ENCODE measurements around the gene USP9X.

DNA sequence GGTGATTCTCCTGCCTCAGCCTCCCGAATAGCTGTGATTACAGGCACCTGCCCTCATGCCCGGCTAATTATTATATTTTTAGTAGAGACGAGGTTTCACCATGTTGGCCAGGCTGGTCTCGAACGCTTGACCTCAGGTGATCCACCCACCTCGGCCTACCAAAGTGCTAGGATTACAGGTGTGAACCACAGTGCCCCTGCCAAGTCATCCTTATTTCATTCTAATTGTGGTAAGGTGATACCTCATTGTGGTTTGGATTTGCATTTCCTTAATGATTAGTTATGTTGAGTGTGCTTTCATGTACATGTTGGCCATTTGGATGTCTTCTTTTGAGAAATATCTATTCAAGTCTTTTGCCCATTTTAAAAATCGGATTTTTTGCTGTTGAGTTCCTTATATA is 93.0 kb downstream of the USP9X start:
- TF ChIP-seq, protein P1, sequence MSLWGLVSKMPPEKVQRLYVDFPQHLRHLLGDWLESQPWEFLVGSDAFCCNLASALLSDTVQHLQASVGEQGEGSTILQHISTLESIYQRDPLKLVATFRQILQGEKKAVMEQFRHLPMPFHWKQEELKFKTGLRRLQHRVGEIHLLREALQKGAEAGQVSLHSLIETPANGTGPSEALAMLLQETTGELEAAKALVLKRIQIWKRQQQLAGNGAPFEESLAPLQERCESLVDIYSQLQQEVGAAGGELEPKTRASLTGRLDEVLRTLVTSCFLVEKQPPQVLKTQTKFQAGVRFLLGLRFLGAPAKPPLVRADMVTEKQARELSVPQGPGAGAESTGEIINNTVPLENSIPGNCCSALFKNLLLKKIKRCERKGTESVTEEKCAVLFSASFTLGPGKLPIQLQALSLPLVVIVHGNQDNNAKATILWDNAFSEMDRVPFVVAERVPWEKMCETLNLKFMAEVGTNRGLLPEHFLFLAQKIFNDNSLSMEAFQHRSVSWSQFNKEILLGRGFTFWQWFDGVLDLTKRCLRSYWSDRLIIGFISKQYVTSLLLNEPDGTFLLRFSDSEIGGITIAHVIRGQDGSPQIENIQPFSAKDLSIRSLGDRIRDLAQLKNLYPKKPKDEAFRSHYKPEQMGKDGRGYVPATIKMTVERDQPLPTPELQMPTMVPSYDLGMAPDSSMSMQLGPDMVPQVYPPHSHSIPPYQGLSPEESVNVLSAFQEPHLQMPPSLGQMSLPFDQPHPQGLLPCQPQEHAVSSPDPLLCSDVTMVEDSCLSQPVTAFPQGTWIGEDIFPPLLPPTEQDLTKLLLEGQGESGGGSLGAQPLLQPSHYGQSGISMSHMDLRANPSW (CRISPR knock-in tag; conservative IDR thresholded peaks at IDR 0.05; ENCODE audit: low read depth) = no peak
- no peak for TF ChIP-seq CREM (CRISPR knock-in tag; IDR thresholded peaks at IDR 0.05)
- no peak for TF ChIP-seq E2F4 (CRISPR knock-in tag; IDR thresholded peaks at IDR 0.05; ENCODE audit: borderline replicate concordance, low read depth)
- TF ChIP-seq CTCF (IDR thresholded peaks at IDR 0.05) = no peak
- TF ChIP-seq, protein P2, sequence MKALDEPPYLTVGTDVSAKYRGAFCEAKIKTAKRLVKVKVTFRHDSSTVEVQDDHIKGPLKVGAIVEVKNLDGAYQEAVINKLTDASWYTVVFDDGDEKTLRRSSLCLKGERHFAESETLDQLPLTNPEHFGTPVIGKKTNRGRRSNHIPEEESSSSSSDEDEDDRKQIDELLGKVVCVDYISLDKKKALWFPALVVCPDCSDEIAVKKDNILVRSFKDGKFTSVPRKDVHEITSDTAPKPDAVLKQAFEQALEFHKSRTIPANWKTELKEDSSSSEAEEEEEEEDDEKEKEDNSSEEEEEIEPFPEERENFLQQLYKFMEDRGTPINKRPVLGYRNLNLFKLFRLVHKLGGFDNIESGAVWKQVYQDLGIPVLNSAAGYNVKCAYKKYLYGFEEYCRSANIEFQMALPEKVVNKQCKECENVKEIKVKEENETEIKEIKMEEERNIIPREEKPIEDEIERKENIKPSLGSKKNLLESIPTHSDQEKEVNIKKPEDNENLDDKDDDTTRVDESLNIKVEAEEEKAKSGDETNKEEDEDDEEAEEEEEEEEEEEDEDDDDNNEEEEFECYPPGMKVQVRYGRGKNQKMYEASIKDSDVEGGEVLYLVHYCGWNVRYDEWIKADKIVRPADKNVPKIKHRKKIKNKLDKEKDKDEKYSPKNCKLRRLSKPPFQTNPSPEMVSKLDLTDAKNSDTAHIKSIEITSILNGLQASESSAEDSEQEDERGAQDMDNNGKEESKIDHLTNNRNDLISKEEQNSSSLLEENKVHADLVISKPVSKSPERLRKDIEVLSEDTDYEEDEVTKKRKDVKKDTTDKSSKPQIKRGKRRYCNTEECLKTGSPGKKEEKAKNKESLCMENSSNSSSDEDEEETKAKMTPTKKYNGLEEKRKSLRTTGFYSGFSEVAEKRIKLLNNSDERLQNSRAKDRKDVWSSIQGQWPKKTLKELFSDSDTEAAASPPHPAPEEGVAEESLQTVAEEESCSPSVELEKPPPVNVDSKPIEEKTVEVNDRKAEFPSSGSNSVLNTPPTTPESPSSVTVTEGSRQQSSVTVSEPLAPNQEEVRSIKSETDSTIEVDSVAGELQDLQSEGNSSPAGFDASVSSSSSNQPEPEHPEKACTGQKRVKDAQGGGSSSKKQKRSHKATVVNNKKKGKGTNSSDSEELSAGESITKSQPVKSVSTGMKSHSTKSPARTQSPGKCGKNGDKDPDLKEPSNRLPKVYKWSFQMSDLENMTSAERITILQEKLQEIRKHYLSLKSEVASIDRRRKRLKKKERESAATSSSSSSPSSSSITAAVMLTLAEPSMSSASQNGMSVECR (CRISPR knock-in tag; IDR thresholded peaks at IDR 0.05; ENCODE audit: borderline replicate concordance) = no peak
- TF ChIP-seq ATF3 (CRISPR knock-in tag; conservative IDR thresholded peaks at IDR 0.05) = no peak
- no peak for TF ChIP-seq SMAD3 (CRISPR knock-in tag; IDR thresholded peaks at IDR 0.05; ENCODE audit: borderline replicate concordance)
- TF ChIP-seq ESRRA (CRISPR knock-in tag; IDR thresholded peaks at IDR 0.05; ENCODE audit: borderline replicate concordance) = no peak
- TF ChIP-seq E2F5 (CRISPR knock-in tag; IDR thresholded peaks at IDR 0.05) = no peak
- TF ChIP-seq, protein P3, sequence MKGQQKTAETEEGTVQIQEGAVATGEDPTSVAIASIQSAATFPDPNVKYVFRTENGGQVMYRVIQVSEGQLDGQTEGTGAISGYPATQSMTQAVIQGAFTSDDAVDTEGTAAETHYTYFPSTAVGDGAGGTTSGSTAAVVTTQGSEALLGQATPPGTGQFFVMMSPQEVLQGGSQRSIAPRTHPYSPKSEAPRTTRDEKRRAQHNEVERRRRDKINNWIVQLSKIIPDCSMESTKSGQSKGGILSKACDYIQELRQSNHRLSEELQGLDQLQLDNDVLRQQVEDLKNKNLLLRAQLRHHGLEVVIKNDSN (CRISPR knock-in tag; IDR thresholded peaks at IDR 0.05) = no peak
- TF ChIP-seq, protein P4, sequence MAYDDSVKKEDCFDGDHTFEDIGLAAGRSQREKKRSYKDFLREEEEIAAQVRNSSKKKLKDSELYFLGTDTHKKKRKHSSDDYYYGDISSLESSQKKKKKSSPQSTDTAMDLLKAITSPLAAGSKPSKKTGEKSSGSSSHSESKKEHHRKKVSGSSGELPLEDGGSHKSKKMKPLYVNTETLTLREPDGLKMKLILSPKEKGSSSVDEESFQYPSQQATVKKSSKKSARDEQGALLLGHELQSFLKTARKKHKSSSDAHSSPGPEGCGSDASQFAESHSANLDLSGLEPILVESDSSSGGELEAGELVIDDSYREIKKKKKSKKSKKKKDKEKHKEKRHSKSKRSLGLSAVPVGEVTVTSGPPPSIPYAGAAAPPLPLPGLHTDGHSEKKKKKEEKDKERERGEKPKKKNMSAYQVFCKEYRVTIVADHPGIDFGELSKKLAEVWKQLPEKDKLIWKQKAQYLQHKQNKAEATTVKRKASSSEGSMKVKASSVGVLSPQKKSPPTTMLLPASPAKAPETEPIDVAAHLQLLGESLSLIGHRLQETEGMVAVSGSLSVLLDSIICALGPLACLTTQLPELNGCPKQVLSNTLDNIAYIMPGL (CRISPR knock-in tag; IDR thresholded peaks at IDR 0.05) = no peak
- no peak for TF ChIP-seq IRF1 (CRISPR knock-in tag; IDR thresholded peaks at IDR 0.05)
- no peak for TF ChIP-seq AFF4 (CRISPR knock-in tag; IDR thresholded peaks at IDR 0.05; ENCODE audit: borderline replicate concordance)
